HEK293 (cell line): ENCODE data around the gene CPM.

ENCODE experiments used
- CTCF ChIA-PET: fragments of 350-600 bp; formaldehyde crosslinking; extraction: SDS; loops from one replicate; lab custom pipeline; 2021; ENCODE audit warnings: antibody characterized with exemption; lab: Yijun Ruan, JAX
- POLR2A ChIA-PET: fragments of 300-600 bp; formaldehyde crosslinking; extraction: SDS; loops from one replicate; lab custom pipeline; 2020; ENCODE audit warnings: antibody characterized with exemption, inconsistent platforms; lab: Yijun Ruan, JAX
- H3K27ac ChIP-seq: fragments of 200-500 bp; sonication (Bioruptor generic); 2 replicates; pipeline ENCODE4 v1.5.1; 2014; ENCODE audit warnings: low read depth, low read length, control low read depth, inconsistent platforms; ENCODE audit errors: extremely low read depth
- H3K36me3 ChIP-seq, 2 experiments: fragments of 200-500 bp in 1 of 2; sonication (Bioruptor generic) in 1 of 2; 1 replicate in 1 of 2; 2 replicates in 1 of 2; pipeline ENCODE4 v1.5.1; 2014 to 2017; ENCODE audit warnings: inconsistent platforms in 2 of 2, low read length in 2 of 2; ENCODE audit not compliant: control insufficient read depth in 2 of 2, insufficient read depth in 1 of 2
- H3K4me1 ChIP-seq: fragments of 200-500 bp; sonication (Bioruptor generic); 2 replicates; pipeline ENCODE4 v1.5.1; 2014; ENCODE audit warnings: mild to moderate bottlenecking, low read length, inconsistent platforms; ENCODE audit not compliant: control insufficient read depth, insufficient read depth
- H3K4me3 ChIP-seq: 2 replicates; pipeline ENCODE4 v1.5.1; 2011; ENCODE audit warnings: low read depth, mild to moderate bottlenecking, control low read depth, low read length, moderate library complexity
- H3K9me3 ChIP-seq: fragments of 200-500 bp; sonication (Bioruptor generic); 2 replicates; pipeline ENCODE4 v1.5.1; 2014; ENCODE audit warnings: low read depth, low read length, inconsistent platforms; ENCODE audit not compliant: control insufficient read depth, insufficient read depth
- OSR2 ChIP-seq: fragments of 450-650 bp; formaldehyde crosslinking; IDR thresholded peaks from 2 replicates; pipeline ENCODE4 v1.5.1; 2016; ENCODE audit warnings: missing biosample characterization, missing genetic modification characterization
- REST ChIP-seq: fragments of 450-650 bp; formaldehyde crosslinking; IDR thresholded peaks from 2 replicates; pipeline ENCODE4 v1.5.1; 2016; ENCODE audit warnings: missing biosample characterization, missing genetic modification characterization
- ZNF16 ChIP-seq: fragments of 450-650 bp; formaldehyde crosslinking; IDR thresholded peaks from 2 replicates; pipeline ENCODE4 v1.5.1; 2016; ENCODE audit warnings: low read depth, missing biosample characterization, missing genetic modification characterization
- ZNF169 ChIP-seq: fragments of 450-650 bp; formaldehyde crosslinking; IDR thresholded peaks from 2 replicates; pipeline ENCODE4 v1.5.1; 2016; ENCODE audit warnings: missing biosample characterization, missing genetic modification characterization
- ZNF202 ChIP-seq: fragments of 450-650 bp; formaldehyde crosslinking; IDR thresholded peaks from 2 replicates; pipeline ENCODE4 v1.5.1; 2016; ENCODE audit warnings: missing biosample characterization, missing genetic modification characterization, borderline replicate concordance
- ZNF335 ChIP-seq: fragments of 450-650 bp; formaldehyde crosslinking; conservative IDR thresholded peaks from 2 replicates; pipeline ENCODE4 v1.5.1; 2016; ENCODE audit warnings: missing biosample characterization, missing genetic modification characterization
- ZNF398 ChIP-seq: fragments of 450-650 bp; formaldehyde crosslinking; IDR thresholded peaks from 2 replicates; pipeline ENCODE4 v1.5.1; 2017; ENCODE audit warnings: missing biosample characterization, missing genetic modification characterization
- ZNF530 ChIP-seq: fragments of 450-650 bp; formaldehyde crosslinking; IDR thresholded peaks from 2 replicates; pipeline ENCODE4 v1.5.1; 2016; ENCODE audit warnings: low read depth, missing biosample characterization, missing genetic modification characterization
- ZNF555 ChIP-seq: fragments of 450-650 bp; formaldehyde crosslinking; conservative IDR thresholded peaks from 2 replicates; pipeline ENCODE4 v1.5.1; 2017; ENCODE audit warnings: missing biosample characterization, mild to moderate bottlenecking, missing genetic modification characterization, inconsistent platforms
- ZNF621 ChIP-seq: fragments of 450-650 bp; formaldehyde crosslinking; IDR thresholded peaks from 2 replicates; pipeline ENCODE4 v1.5.1; 2017; ENCODE audit warnings: missing biosample characterization, missing genetic modification characterization
- ZNF776 ChIP-seq: fragments of 450-650 bp; formaldehyde crosslinking; IDR thresholded peaks from 2 replicates; pipeline ENCODE4 v1.5.0; 2017; ENCODE audit warnings: missing biosample characterization, missing genetic modification characterization, borderline replicate concordance

Gene CPM

DNA sequence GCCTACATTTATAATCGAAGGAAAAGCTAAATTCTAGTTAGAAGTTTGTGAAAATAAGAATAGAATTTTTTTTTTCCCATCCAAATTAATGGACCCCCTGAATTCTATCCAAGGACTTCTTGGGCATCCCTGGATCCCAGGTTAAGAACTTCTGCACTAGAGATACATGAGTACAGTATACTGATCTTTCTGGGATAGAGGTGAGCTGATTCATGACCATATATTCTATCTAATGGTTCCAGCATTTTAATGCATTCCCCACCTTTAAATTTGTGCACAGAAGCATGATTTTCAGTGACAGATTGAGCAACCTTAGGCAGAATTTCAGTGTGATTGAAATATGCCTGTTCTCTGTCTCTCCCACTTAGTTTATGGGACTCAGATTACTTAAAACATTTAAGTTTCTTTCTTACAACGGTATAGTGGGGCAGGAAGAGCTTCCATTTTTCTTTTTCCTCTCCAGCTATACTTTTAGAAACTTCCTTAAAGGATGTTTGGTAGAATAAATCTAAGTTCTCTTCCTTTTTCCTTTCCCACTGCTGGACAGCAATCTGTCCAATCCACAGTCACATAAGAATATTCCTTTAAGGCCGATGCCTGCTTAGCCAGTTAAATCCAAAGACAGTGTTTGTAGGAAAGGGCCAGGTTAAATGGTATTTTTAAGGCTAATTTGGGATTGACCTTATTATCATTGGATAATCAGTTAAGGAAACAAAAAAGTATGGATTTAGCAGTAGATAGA lies 118.3 kb downstream of the CPM start:
- no peak overlapping the region for H3K27ac ChIP-seq
- peaks cover 90 to 91% of the 10 kb centered on the region in 2 experiments for H3K36me3 ChIP-seq
- no peaks in the 10 kb centered on the region for H3K9me3 ChIP-seq
- peak overlapping the region; percentile 15 for H3K4me3 ChIP-seq
- POLR2A ChIA-PET, result interaction anchor here (0.8 to 4.6 kb wide), 2 partner anchors 10 to 68 kb away, joined by 3 to 17 read pairs; partner anchors contain the start of gene SLC35E3
- H3K4me1 ChIP-seq, result 0 out of 2 replicates have a peak, but pooled peaks cover 11% of the 10 kb centered on the region
- peak; percentile 88 for TF ChIP-seq REST
- TF ChIP-seq OSR2 (tag by site-specific recombination), result no peak
- no peak for TF ChIP-seq ZNF776 (tag by site-specific recombination)
- TF ChIP-seq ZNF202 (tag by site-specific recombination), result no peak
- CTCF ChIA-PET, result interaction anchor here (0.7 to 1.9 kb wide), 2 partner anchors 15 to 16 kb away, joined by 3 to 7 read pairs; no protein-coding TSS in a partner anchor

DNA sequence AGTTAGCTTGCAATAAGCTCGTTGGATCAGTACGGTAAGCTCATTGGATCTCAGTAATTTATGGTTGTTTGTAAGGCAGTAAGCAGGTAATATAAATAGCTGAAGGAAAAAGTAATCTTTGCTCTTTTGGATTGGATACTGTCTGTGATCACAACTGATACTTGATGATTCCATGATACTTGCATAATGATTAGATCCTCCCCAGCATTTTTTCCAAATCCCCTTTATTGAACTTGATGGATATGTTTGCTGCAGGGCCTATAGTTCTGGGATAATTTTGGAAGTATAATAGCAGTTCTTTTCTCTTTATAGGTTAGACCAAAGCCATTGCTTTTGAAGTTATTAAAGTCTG lies 119.8 kb downstream of the CPM start:
- peak overlapping the region; percentile 34; the same call in 1 of the 2 replicates for H3K27ac ChIP-seq
- H3K9me3 ChIP-seq, result no peaks in the 10 kb centered on the region
- CTCF ChIA-PET, result interaction anchor here (0.6 to 1.9 kb wide), 5 partner anchors 17 to 518 kb away, joined by 3 to 7 read pairs (median 3); no protein-coding TSS in a partner anchor
- H3K4me1 ChIP-seq, result 0 out of 2 replicates have a peak, but pooled peaks cover 11% of the 10 kb centered on the region
- peak overlapping the region; percentile 97 for H3K4me3 ChIP-seq
- POLR2A ChIA-PET, result interaction anchor here (0.7 to 4.6 kb wide), 3 partner anchors 17 to 67 kb away, joined by 3 to 17 read pairs (median 3); partner anchors contain the start of gene SLC35E3
- H3K36me3 ChIP-seq, result peaks cover 82 to 86% of the 10 kb centered on the region in 2 experiments
- no peak for TF ChIP-seq ZNF621 (tag by site-specific recombination)
- no peak for TF ChIP-seq ZNF398 (tag by site-specific recombination)
- no peak for TF ChIP-seq ZNF555 (tag by site-specific recombination)
- no peak for TF ChIP-seq ZNF16 (tag by site-specific recombination)
- TF ChIP-seq ZNF530 (tag by site-specific recombination), result no peak
- no peak for TF ChIP-seq ZNF335
- TF ChIP-seq REST, result no peak
- TF ChIP-seq ZNF169 (tag by site-specific recombination), result no peak
